GM19240 (cell line): ENCODE data around the gene SNAPC3.
"Not testable (repeated sequence)": the region's sequence is repeated elsewhere in the genome, so short reads cannot be mapped to it uniquely, and the experiment has no call there.

ENCODE experiments used
- DNase-seq: peaks from one replicate; pipeline ENCODE4 v3.0.0; 2011; ENCODE audit warnings: low spot score; ENCODE audit not compliant: insufficient read length

Gene SNAPC3

GRCh38 chr9:15423231-15423985 is 732 bp downstream of the SNAPC3 start:
- DNase-seq = no peak

GRCh38 chr9:15426019-15426418 is 3.3 kb downstream of the SNAPC3 start:
- DNase-seq = no peak

DNA sequence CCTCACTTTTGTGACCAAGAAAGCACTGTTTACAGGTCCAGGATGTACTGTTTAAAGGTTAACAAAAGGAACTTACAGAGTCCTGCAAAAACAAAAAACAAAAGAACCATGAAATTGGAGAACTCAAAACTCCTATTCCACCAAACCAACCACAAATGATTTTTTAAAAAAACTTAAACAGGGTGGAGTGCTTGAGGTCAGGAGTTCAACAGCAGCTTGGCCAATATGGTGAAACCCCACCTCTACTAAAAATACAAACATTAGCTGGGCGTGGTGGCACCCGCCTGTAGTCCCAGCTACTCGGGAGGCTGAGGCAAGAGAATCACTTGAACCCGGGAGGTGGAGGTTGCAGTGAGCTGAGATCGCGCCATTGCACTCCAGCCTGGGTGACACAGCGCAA is 5.0 kb downstream of the SNAPC3 start:
- DNase-seq = not testable (repeated sequence)

GRCh38 chr9:15430920-15431844 is 8.5 kb downstream of the SNAPC3 start:
- no peak for DNase-seq

DNA sequence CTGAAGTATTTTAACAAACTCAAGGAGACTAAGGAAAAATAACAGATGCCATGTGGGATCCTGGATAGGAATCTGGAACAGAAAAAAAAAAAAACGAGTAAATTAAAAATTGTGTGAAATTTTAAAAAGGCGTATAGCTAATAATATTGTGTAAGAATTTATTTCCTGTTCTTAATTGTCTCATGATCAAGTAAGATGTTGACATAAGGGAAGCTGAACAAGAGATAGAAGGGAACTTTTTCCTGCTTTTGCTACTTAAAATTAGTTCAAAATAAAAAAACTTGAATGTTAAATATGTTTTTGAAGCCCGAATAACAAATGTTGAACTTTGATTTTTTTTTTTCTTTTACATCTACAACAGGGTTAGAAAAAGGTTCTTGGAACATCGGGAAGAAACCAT is 10.5 kb downstream of the SNAPC3 start:
- DNase-seq = no peak

- no peak for DNase-seq
Measured at GRCh38 chr9:15433661-15434060, 11.0 kb downstream of the SNAPC3 start.

DNA sequence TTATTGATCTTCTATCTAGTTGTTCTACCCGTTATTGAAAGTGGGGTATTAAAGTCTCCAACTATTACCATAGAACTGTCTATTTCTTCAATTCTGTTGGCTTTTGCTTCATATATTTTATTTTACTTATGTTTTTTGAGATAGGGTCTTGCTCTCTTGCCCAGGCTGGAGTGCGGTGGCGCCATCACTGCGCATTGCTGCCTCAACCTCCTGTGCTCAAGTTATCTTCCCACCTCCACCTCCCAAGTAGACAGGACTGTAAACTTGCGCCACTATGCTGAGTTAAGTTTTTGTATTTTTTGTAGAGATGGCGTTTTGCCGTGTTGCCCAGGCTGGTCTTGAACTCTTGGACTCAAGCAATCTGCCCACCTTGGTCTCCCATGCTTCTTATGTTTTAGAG is 16.2 kb downstream of the SNAPC3 start:
- no peak for DNase-seq

DNA sequence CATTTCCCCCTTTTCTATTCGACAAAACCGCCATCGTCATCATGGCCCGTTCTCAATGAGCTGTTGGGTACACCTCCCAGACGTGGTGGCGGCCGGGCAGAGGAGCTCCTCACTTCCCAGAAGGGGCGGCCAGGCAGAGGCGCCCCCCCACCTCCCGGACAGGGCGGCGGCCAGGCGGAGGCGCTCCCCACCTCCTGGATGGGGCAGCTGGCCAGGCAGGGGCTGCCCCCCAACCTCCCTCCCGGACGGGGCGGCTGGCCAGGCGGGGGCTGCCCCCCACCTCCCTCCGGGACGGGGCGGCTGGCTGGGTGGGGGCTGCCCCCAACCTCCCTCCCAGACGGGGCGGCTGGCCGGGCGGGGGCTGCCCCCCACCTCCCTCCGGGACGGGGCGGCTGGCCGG is 19.2 kb downstream of the SNAPC3 start:
- not testable (repeated sequence) for DNase-seq

- DNase-seq = not testable (repeated sequence)
Measured at GRCh38 chr9:15442264-15442663, 19.6 kb downstream of the SNAPC3 start.

DNA sequence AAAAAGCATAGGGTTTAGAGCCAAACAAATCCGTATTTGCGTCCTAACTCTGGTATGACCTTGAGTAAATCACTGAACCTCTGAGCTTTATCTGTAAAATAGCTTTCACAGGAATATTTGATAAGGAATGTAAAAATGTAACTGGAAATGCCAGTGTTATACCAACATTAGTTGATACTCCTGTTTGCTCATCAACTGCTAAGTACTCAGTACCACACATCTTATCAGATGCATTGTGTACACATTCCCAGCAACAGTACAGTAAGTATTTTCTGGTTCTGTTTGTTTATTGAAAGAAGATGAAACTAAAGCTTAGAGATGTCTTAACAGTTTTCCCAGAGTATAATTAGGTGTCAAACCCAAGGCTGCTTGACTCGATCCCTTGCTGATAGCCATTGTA is 21.5 kb downstream of the SNAPC3 start:
- DNase-seq = no peak

DNA sequence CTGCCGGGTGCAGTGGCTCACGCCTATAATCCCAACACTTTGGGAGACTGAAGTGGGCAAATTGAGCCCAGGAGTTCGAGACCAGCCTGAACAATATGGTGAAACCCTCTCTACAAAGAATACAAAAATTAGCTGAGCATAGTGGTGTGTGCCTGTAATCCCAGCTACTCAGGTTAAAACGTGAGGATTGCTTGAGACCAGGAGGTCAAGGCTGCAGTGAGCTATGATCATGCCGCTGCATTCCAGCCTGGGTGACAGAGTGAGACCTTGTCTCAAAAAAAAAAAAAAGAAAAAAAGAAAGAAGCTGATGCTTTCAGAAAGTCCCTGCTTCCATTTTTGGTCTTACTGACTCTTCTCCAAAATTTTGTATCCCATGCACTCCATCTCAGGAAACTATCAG is 31.3 kb downstream of the SNAPC3 start:
- DNase-seq = no peak

DNA sequence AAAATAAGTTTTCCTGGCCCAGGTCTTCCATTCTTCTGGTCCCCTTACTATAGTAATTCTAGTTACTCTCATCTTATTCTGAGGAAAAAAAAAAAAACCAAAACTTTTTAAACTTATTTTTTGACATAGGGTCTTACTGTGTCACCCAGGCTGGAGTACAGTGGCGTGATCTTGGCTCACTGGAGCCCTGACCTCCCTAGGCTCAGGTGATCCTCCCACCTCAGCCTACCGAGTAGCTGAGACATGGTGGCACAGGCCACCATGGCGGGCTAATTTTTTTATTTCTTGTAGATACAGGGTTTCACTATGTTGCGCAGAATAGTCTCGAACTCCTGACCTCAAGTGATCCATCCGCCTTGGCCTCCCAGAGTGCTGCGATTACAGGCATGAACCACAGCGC is 38.4 kb downstream of the SNAPC3 start:
- no peak for DNase-seq

DNA sequence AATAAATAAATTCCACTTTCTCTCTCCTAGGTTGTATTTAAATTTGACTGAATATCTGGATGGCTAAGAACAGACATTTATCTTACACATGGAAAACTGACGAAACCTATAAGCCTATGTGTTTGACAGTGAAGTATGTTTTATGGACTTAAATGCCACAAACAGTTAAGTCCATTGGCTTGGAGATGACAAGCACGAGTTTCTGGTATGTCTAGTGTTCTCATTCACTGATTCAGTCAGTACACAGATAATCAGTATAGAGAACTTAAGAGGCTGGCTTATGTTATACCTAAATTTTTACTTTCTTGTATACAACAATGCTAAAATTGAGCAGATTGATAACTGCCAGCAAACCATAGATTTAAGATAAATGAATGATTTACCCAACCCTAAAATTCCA is 38.9 kb downstream of the SNAPC3 start:
- DNase-seq = no peak

GRCh38 chr9:15468145-15468544 is 45.5 kb downstream of the SNAPC3 start:
- no peak for DNase-seq

DNA sequence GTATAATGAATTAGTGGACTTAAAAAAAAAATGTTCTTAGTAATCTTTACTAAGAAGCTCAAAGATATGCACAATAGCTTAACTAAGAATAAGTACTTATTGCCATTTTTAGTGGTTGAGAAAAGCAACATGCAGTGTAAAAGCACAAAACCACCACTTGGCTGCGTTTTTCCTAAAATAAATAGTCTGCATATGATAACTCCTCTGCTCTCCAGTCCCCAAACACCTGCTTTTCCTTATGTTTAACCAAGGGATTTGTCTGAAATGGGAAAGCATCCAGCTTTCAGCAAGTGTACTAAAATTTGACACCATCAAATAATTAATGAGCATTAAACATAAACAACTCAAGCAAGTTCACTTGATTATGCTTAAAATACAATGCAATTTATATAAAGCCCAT is 46.7 kb downstream of the SNAPC3 start:
- DNase-seq = no peak

- DNase-seq = no peak
Measured at GRCh38 chr9:15469862-15470261, 47.2 kb downstream of the SNAPC3 start.

GRCh38 chr9:15475923-15476536 is 53.4 kb downstream of the SNAPC3 start:
- DNase-seq = no peak

DNA sequence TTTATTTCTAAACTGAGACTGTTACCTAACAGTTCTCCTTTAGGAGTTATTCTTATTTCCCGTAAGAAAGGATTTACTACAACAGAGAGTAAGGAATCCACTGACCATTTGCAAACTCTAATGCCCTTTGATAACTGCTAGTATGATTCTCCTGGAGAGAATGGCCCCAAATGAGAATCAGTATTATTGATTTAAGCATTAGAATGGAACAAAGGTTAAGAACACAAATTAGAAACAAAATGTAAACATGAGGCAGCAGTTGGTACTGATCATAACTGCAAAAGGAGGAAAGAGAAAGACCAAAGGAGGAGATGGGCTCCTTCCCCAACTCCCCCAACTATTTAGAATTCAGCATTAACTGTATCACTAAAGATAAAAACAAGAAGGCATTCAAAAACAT is 57.4 kb downstream of the SNAPC3 start:
- DNase-seq = no peak

DNA sequence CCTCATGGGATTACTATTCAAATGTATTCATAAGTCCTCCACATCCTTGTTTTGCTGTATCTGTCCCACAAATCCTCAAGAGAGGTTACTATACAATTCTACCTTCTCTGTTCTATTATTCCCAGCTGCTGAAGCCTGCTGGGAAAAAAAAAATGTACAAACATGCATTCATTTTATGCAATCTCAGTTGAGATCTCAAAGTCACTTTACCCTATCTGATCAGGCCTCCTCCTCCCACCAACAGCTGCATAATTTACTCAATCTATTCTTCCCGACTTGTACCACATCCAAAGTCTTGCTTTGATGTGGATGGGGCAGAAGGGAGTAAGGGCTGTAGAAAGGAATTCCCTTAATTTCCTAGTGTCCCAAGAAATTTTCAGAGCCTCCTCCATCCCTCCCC is 59.5 kb downstream of the SNAPC3 start:
- DNase-seq = no peak

DNA sequence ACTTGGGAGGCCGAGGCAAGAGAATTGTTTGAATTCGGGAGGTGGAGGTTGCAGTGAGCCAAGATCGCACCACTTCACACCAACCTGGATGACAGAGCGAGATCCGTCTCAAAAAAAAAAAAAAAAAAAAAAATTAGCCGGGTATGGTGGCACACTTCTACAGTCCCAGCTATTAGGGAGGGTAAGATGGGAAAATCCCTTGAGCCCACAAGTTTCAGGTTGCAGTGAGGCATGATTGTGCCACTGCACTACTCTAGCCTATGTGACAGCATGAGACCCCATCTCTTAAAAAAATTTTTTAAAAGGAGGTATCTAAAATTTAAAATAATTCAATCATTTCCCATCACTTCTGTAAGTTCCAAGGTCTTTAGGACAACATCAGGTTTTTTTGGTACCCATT is 62.1 kb downstream of the SNAPC3 start:
- no peak for DNase-seq

- no peak for DNase-seq
Measured at GRCh38 chr9:15485836-15486666, 63.4 kb downstream of the SNAPC3 start.
